ENCODE data around the gene SMG6.
"Not testable (repeated sequence)": the region's sequence is repeated elsewhere in the genome, so short reads cannot be mapped to it uniquely, and the experiment has no call there.

SMG6 gene

GRCh38 chr17:2264067-2264860 lies 39.3 kb downstream of the SMG6 start:
- in situ Hi-C loops (cut with MboI; ENCODE audit: low sequenced_read_pairs), result no loop called here

GRCh38 chr17:2263183-2264066 lies 40.2 kb downstream of the SMG6 start:
- in situ Hi-C loops (cut with MboI; ENCODE audit: low sequenced_read_pairs), result no loop called here

- in situ Hi-C loops (cut with MboI; ENCODE audit: low sequenced_read_pairs), result no loop called here
Observed at GRCh38 chr17:2262135-2262587, 41.4 kb downstream of the SMG6 start.

GRCh38 chr17:2259769-2260536 lies 43.6 kb downstream of the SMG6 start:
- in situ Hi-C loops (cut with MboI; ENCODE audit: low sequenced_read_pairs), result no loop called here

- in situ Hi-C loops (cut with MboI; ENCODE audit: low sequenced_read_pairs), result not testable (repeated sequence)
Observed at GRCh38 chr17:2258830-2259229, 44.8 kb downstream of the SMG6 start.

GRCh38 chr17:2253768-2254406 lies 49.7 kb downstream of the SMG6 start:
- in situ Hi-C loops (cut with MboI; ENCODE audit: low sequenced_read_pairs), result no loop called here

GRCh38 chr17:2253362-2253761 lies 50.2 kb downstream of the SMG6 start:
- in situ Hi-C loops (cut with MboI; ENCODE audit: low sequenced_read_pairs), result no loop called here

- in situ Hi-C loops (cut with MboI; ENCODE audit: low sequenced_read_pairs), result no loop called here
Observed at GRCh38 chr17:2251098-2251497, 52.5 kb downstream of the SMG6 start.

GRCh38 chr17:2250140-2251095 lies 53.2 kb downstream of the SMG6 start:
- in situ Hi-C loops (cut with MboI; ENCODE audit: low sequenced_read_pairs), result no loop called here

- in situ Hi-C loops (cut with MboI; ENCODE audit: low sequenced_read_pairs), result no loop called here
Observed at GRCh38 chr17:2247005-2247404, 56.6 kb downstream of the SMG6 start.

- in situ Hi-C loops (cut with MboI; ENCODE audit: low sequenced_read_pairs), result no loop called here
Observed at GRCh38 chr17:2244545-2245525, 58.8 kb downstream of the SMG6 start.

GRCh38 chr17:2243953-2244352 lies 59.6 kb downstream of the SMG6 start:
- in situ Hi-C loops (cut with MboI; ENCODE audit: low sequenced_read_pairs), result no loop called here

GRCh38 chr17:2241823-2242222 lies 61.8 kb downstream of the SMG6 start:
- in situ Hi-C loops (cut with MboI; ENCODE audit: low sequenced_read_pairs), result no loop called here

- in situ Hi-C loops (cut with MboI; ENCODE audit: low sequenced_read_pairs), result no loop called here
Observed at GRCh38 chr17:2240541-2240940, 63.0 kb downstream of the SMG6 start.

- in situ Hi-C loops (cut with MboI; ENCODE audit: low sequenced_read_pairs), result no loop called here
Observed at GRCh38 chr17:2239882-2240430, 63.6 kb downstream of the SMG6 start.

GRCh38 chr17:2239170-2239551 lies 64.4 kb downstream of the SMG6 start:
- in situ Hi-C loops (cut with MboI; ENCODE audit: low sequenced_read_pairs), result no loop called here

GRCh38 chr17:2238432-2239169 lies 65.0 kb downstream of the SMG6 start:
- in situ Hi-C loops (cut with MboI; ENCODE audit: low sequenced_read_pairs), result no loop called here
